ENCODE results near the gene RANBP17. TPM values are rescaled to one million over a fixed set of nuclear protein-coding genes. Genes with fewer than 3 reads are reported as not detected.

RANBP17 gene
- total RNA-seq, 2 experiments from 2014 or later: not detected

DNA sequence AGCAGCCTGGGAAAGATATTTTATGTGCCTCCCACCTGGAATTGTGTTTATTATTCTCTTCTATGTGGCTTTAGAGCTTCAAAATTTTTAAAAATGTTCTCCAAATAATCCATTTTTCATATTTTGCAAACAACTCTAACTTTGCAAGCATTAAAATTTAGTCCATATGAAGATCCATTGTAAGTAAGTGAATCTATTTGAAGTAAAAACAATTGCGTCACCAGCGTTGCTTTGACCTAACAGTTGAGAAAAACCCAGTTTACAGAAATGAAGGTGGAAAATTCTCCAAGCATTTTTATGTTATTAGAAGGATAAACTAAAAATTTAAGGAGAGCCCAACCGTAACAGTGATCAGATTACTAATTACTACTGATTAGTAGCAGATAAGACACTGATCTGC, 408.3 kb downstream of the RANBP17 start:
- H3K4me3 Mint-ChIP-seq: no peak overlapping the region
- Histone ChIP-seq H3K27me3 (ENCODE audit: control insufficient read depth in 1 of 2, insufficient read depth in 2 of 2, low read length in 2 of 2) (peaks cover 0 to 10% of the 10 kb centered on the region in 2 experiments), H3K4me3 (ENCODE audit: low read length) (no peak overlapping the region), H3K27ac (ENCODE audit: low read depth in 1 of 2, low read length in 2 of 2) (no peak overlapping the region), H3K36me3 (ENCODE audit: insufficient read depth, low read length) (no peaks in the 10 kb centered on the region), H3K9me3 (ENCODE audit: control insufficient read depth in 1 of 2, insufficient read depth in 1 of 2, low read length in 2 of 2) (no peaks in the 10 kb centered on the region), H3K4me1 (ENCODE audit: insufficient read depth, low read length) (peaks cover 2% of the 10 kb centered on the region)
- no peak overlapping the region for H3K27ac Mint-ChIP-seq
- no peak for ATAC-seq (ENCODE audit: poor library complexity)
- H3K36me3 Mint-ChIP-seq (ENCODE audit: low read depth): no peaks in the 10 kb centered on the region
- H3K27me3 Mint-ChIP-seq: peaks cover 6% of the 10 kb centered on the region
- DNase-seq: no peak
- POLR2A ChIA-PET: no interaction called here
- H3K4me1 Mint-ChIP-seq (ENCODE audit: low read depth): no peaks in the 10 kb centered on the region
- intact Hi-C loops (cut with DNase I, micrococcal nuclease): no loop called here
- no peaks in the 10 kb centered on the region for H3K9me3 Mint-ChIP-seq
- TF ChIP-seq, protein P1, sequence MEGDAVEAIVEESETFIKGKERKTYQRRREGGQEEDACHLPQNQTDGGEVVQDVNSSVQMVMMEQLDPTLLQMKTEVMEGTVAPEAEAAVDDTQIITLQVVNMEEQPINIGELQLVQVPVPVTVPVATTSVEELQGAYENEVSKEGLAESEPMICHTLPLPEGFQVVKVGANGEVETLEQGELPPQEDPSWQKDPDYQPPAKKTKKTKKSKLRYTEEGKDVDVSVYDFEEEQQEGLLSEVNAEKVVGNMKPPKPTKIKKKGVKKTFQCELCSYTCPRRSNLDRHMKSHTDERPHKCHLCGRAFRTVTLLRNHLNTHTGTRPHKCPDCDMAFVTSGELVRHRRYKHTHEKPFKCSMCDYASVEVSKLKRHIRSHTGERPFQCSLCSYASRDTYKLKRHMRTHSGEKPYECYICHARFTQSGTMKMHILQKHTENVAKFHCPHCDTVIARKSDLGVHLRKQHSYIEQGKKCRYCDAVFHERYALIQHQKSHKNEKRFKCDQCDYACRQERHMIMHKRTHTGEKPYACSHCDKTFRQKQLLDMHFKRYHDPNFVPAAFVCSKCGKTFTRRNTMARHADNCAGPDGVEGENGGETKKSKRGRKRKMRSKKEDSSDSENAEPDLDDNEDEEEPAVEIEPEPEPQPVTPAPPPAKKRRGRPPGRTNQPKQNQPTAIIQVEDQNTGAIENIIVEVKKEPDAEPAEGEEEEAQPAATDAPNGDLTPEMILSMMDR (IDR thresholded peaks at IDR 0.05): no peak
- CTCF ChIA-PET: no interaction called here

DNA sequence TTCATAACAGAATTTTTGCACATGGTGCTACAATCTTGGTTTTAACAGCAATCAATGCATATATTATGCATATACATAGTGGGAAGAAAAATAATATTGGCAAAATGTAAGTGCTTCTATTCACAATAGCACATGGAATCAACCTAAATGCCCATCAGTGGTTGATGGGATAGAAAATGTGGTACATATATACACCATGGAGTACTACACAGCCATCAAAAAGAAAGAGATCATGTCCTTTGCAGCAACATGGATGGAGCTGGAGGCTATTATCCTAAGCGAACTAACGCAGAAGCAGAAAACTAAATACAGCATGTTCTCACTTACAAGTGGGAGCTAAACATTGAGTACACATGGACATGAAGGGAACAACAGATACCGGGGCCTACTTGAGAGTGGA, 410.0 kb downstream of the RANBP17 start:
- intact Hi-C loops (cut with DNase I, micrococcal nuclease): no loop called here
- CTCF ChIA-PET: no interaction called here
- no peaks in the 10 kb centered on the region for H3K4me1 ChIP-seq (ENCODE audit: insufficient read depth, low read length)
- POLR2A ChIA-PET: no interaction called here
- H3K36me3 ChIP-seq (ENCODE audit: insufficient read depth, low read length): no peaks in the 10 kb centered on the region
- no peak for ATAC-seq (ENCODE audit: poor library complexity)
- H3K4me3 Mint-ChIP-seq: no peak overlapping the region
- no peaks in the 10 kb centered on the region for H3K9me3 Mint-ChIP-seq
- H3K27me3 ChIP-seq (ENCODE audit: control insufficient read depth in 1 of 2, insufficient read depth in 2 of 2, low read length in 2 of 2): peaks cover 0 to 10% of the 10 kb centered on the region in 2 experiments
- DNase-seq: no peak
- no peaks in the 10 kb centered on the region for H3K36me3 Mint-ChIP-seq (ENCODE audit: low read depth)
- TF ChIP-seq, protein P1 (IDR thresholded peaks at IDR 0.05): no peak
- H3K27me3 Mint-ChIP-seq: peaks cover 6% of the 10 kb centered on the region
- no peaks in the 10 kb centered on the region for H3K4me1 Mint-ChIP-seq (ENCODE audit: low read depth)
- H3K27ac Mint-ChIP-seq: no peak overlapping the region
- no peaks in the 10 kb centered on the region for H3K9me3 ChIP-seq (ENCODE audit: control insufficient read depth in 1 of 2, insufficient read depth in 1 of 2, low read length in 2 of 2)
- no peak overlapping the region for H3K4me3 ChIP-seq (ENCODE audit: low read length)
- H3K27ac ChIP-seq (ENCODE audit: low read depth in 1 of 2, low read length in 2 of 2): no peak overlapping the region

DNA sequence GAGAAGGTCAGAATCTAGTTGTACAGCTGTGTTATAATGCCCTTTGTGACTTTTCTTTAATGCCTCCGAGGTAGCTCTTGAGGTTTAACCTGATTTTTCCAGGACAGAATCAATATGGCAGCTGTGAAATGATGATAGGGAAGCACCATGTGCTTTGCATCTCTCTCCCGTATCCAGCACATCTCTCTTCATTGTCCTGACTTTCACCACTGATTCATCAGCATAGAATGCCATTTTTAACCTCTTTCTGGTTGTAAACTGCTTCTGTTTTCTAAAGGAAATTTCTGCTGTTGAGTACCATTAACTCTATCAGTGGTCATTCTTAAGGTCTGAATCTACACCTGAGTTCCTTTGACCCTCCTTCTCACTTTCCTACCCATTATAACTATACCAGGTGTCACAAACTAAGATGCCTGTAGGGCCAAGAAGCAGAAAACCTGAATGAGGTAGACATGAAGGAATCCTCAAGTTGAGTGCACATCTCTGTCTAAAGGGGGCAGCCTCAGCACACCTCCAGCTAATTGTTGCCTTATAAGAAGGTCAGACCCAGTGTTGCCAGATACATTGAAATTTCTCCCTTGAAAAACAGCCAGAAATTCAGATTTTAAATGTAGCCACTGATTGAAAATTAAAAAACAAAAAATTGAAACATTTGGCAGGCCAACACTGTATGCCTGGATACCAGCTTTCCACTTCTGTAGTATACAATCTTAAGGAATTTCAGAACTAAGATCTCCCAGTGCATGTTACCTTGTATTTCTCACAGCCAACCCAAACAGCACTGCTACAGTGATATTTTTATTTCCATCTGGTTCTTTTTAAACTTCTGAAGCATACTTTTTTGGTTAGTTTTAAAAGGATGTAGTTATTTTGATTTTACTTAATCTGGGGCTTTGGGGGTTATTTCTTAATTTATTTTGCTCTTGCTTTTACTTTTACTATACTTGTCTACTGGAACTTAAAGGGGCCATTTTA, 411.5 kb downstream of the RANBP17 start:
- Histone ChIP-seq H3K9me3 (ENCODE audit: control insufficient read depth in 1 of 2, insufficient read depth in 1 of 2, low read length in 2 of 2) (no peaks in the 10 kb centered on the region), H3K27ac (ENCODE audit: low read depth in 1 of 2, low read length in 2 of 2) (no peak overlapping the region), H3K27me3 (ENCODE audit: control insufficient read depth in 1 of 2, insufficient read depth in 2 of 2, low read length in 2 of 2) (peaks cover 0 to 10% of the 10 kb centered on the region in 2 experiments), H3K36me3 (ENCODE audit: insufficient read depth, low read length) (no peaks in the 10 kb centered on the region), H3K4me3 (ENCODE audit: low read length) (no peak overlapping the region), H3K4me1 (ENCODE audit: insufficient read depth, low read length) (no peaks in the 10 kb centered on the region)
- no peak overlapping the region for H3K27ac Mint-ChIP-seq
- no peak for ATAC-seq (ENCODE audit: poor library complexity)
- H3K27me3 Mint-ChIP-seq: peaks cover 6% of the 10 kb centered on the region
- intact Hi-C loops (cut with DNase I, micrococcal nuclease): no loop called here
- peak in 3 of 14 experiments; percentile 6 to 13 (median 7) for DNase-seq
- no peak overlapping the region for H3K4me3 Mint-ChIP-seq
- H3K9me3 Mint-ChIP-seq: no peaks in the 10 kb centered on the region
- no peaks in the 10 kb centered on the region for H3K36me3 Mint-ChIP-seq (ENCODE audit: low read depth)
- ChIA-PET POLR2A (no interaction called here), CTCF (no interaction called here)
- TF ChIP-seq, protein P1 (IDR thresholded peaks at IDR 0.05): no peak
- no peaks in the 10 kb centered on the region for H3K4me1 Mint-ChIP-seq (ENCODE audit: low read depth)

All from CD4-positive, alpha-beta T cell (primary cell).